Testis (tissue), 3 donors: ENCODE measurements around the gene FBXL14. TPM values are rescaled to one million over a fixed set of nuclear protein-coding genes. Genes with fewer than 3 reads are reported as not detected.

Experiments
- DNase-seq: peaks from one replicate; pipeline ENCODE4 v3.0.0-alpha.2; 2019
- H3K27ac ChIP-seq, 2 donors: fragments of 200-600 bp; sonication (generic); one replicate each; pipeline ENCODE4 v1.5.1; 2019
- H3K27me3 ChIP-seq: fragments of 200-600 bp; sonication (generic); one replicate; pipeline ENCODE4 v1.5.1; 2019
- H3K36me3 ChIP-seq: fragments of 200-600 bp; sonication (generic); one replicate; pipeline ENCODE4 v1.5.1; 2017; ENCODE audit warnings: low read depth; ENCODE audit errors: missing control alignments
- H3K4me1 ChIP-seq: fragments of 200-600 bp; sonication (generic); one replicate; pipeline ENCODE4 v1.5.1; 2019
- H3K4me3 ChIP-seq, 2 donors: fragments of 200-600 bp; sonication (generic); one replicate each; pipeline ENCODE4 v1.5.1; 2017 to 2019
- H3K9me3 ChIP-seq: fragments of 200-600 bp; sonication (generic); one replicate; pipeline ENCODE4 v1.5.1; 2017
- CTCF ChIP-seq, 3 experiments: fragments of 450-650 bp in 2 of 3; fragments of 200-600 bp in 1 of 3; sonication (generic) in 1 of 3; IDR thresholded peaks; one replicate each; pipeline ENCODE4 v1.5.1; 2016 to 2019; ENCODE audit warnings: antibody characterized with exemption in 3 of 3, mild to moderate bottlenecking in 2 of 3, moderate library complexity in 1 of 3
- POLR2A ChIP-seq: fragments of 450-650 bp; IDR thresholded peaks from one replicate; pipeline ENCODE4 v1.6.1; 2017; ENCODE audit warnings: antibody characterized with exemption, mild to moderate bottlenecking, moderate library complexity
- WGBS, 2 donors: methylation state at CpG; one replicate each; pipeline ENCODE4 v1.1.5; 2018; 5-methylcytosine and 5-hydroxymethylcytosine counted together
- intact Hi-C: fragments of 100-400 bp; cut with DNase I; formaldehyde crosslinking; loops from one replicate; pipeline ENCODE4 v1.15.1; 2023; ENCODE audit warnings: low total_unique reads
- polyA plus RNA-seq: library from polyadenylated mRNA; stranded (reverse); fragments of 350-450 nt; fragmentation: Illumina TruSeq; extraction: RNeasy Lipid Tissue Mini Kit (QIAGEN cat#74804); gene quantifications from one replicate; pipeline ENCODE4 v1.2.3, GENCODE V29; 2014; ENCODE audit warnings: low read depth, low replicate concordance; ENCODE audit not compliant: insufficient read depth
- total RNA-seq, 2 donors: library from RNA; depleted of rRNA; stranded (reverse); fragments of >200 nt; gene quantifications; one replicate each; pipeline ENCODE4 v1.2.3, GENCODE V29; 2016

The FBXL14 gene
- total and polyA plus RNA-seq, 3 donors from 2014 or later, result 39.5 to 50.2 (median 45.8) TPM

DNA sequence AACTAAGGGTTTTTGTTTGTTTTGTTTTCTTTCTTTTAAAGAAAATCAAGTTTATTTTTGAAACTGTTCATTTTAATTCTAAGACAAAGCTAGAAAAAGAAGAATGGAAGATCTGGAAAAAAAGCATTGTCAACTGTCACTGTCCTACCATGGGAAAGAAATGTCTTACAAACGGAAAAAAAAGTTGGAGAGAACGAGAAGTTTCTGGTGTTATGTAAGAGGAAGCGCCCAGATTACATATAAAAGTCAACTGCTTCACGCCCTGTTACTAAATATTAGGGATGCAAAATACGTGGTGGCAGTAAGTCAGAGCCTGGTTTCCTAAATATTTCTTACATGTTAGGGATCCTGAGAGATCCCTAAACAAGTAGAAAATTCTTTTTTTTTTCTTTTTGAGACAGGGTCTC, 14.3 kb upstream of the FBXL14 start:
- TF ChIP-seq POLR2A (no peak), CTCF (IDR thresholded peaks at IDR 0.05) (no peak)

GRCh38 chr12:1607940-1608712, 13.7 kb upstream of the FBXL14 start:
- 94 to 97% methylated on average over 3 of the region's 3 CpGs for WGBS, 2 donors

More for the DNA sequence above, 14.3 kb upstream of the FBXL14 start:
- no peak for DNase-seq
- Histone ChIP-seq H3K27me3 (no peaks in the 10 kb centered on the region), H3K9me3 (no peaks in the 10 kb centered on the region), H3K36me3 (no peaks in the 10 kb centered on the region), H3K4me3 (no peak overlapping the region), H3K27ac (no peak overlapping the region), H3K4me1 (peaks cover 12% of the 10 kb centered on the region)
- 34 to 50% methylated on average over 5 of the region's 5 CpGs for WGBS, 2 donors
- intact Hi-C loops, result no loop called here

GRCh38 chr12:1606021-1606622, 11.7 kb upstream of the FBXL14 start:
- TF ChIP-seq CTCF (IDR thresholded peaks at IDR 0.05) (no peak), POLR2A (no peak)
- WGBS, 2 donors, result 3 to 5% methylated on average over 12 of the region's 12 CpGs
- H3K4me1 ChIP-seq, result peaks cover 12% of the 10 kb centered on the region

More at GRCh38 chr12:1607940-1608712, 13.7 kb upstream of the FBXL14 start:
- DNase-seq, result no peak
- Histone ChIP-seq H3K4me3 (no peak overlapping the region), H3K27me3 (no peaks in the 10 kb centered on the region), H3K27ac (no peak overlapping the region), H3K36me3 (no peaks in the 10 kb centered on the region), H3K4me1 (peaks cover 12% of the 10 kb centered on the region), H3K9me3 (no peaks in the 10 kb centered on the region)
- TF ChIP-seq CTCF (IDR thresholded peaks at IDR 0.05) (no peak), POLR2A (no peak)
- intact Hi-C loops, result no loop called here

GRCh38 chr12:1605129-1606020, 11.0 kb upstream of the FBXL14 start:
- DNase-seq, result peak; percentile 85
- TF ChIP-seq CTCF (IDR thresholded peaks at IDR 0.05) (peak; percentile 74 to 84 (median 76)), POLR2A (no peak)
- no peaks in the 10 kb centered on the region for H3K27me3 ChIP-seq
- WGBS, 2 donors, result 1% methylated on average over 20 to 22 of the region's 22 CpGs
- H3K27ac ChIP-seq, result peak overlapping the region; percentile 86 to 88
- peaks cover 12% of the 10 kb centered on the region for H3K4me1 ChIP-seq
- intact Hi-C loops, result no loop called here
- H3K9me3 ChIP-seq, result no peaks in the 10 kb centered on the region
- peak overlapping the region; percentile 45 to 48 for H3K4me3 ChIP-seq
- no peaks in the 10 kb centered on the region for H3K36me3 ChIP-seq

More at GRCh38 chr12:1606021-1606622, 11.7 kb upstream of the FBXL14 start:
- Histone ChIP-seq H3K9me3 (no peaks in the 10 kb centered on the region), H3K27me3 (no peaks in the 10 kb centered on the region), H3K27ac (peak overlapping the region; percentile 86 to 88), H3K4me3 (peak overlapping the region; percentile 45 to 48), H3K36me3 (no peaks in the 10 kb centered on the region)
- intact Hi-C loops, result no loop called here
- peak; percentile 86 for DNase-seq
